ENCODE measurements around the gene ATG4C. TPM values are rescaled to one million over a fixed set of nuclear protein-coding genes. Genes with fewer than 3 reads are reported as not detected.

ATG4C gene
- total and polyA plus RNA-seq, 2 of the 13 experiments (the other 11 are each of a cell fraction or from before 2014, with no cell fraction given), result 4.0 to 11.2 TPM

GRCh38 chr1:62856960-62857359, 73.0 kb downstream of the ATG4C start (continued):
- TF ChIP-seq HNF4G (IDR thresholded peaks at IDR 0.05; ENCODE audit: borderline replicate concordance, low read depth, low read length) (peak; percentile 71), HNF4G (CRISPR knock-in tag; IDR thresholded peaks at IDR 0.05; ENCODE audit: borderline replicate concordance, low read depth) (0 out of 2 replicates have a peak, but pooled peaks have one; percentile 23), ARID5B (CRISPR knock-in tag; IDR thresholded peaks at IDR 0.05) (0 out of 2 replicates have a peak, but pooled peaks have one; percentile 14), ZNF253 (CRISPR knock-in tag; IDR thresholded peaks at IDR 0.05; ENCODE audit: borderline replicate concordance) (no peak), SALL1 (CRISPR knock-in tag; IDR thresholded peaks at IDR 0.05) (peak; percentile 61; the same call in 1 of the 2 replicates), ZNF639 (CRISPR knock-in tag; conservative IDR thresholded peaks at IDR 0.05) (no peak), ZNF609 (CRISPR knock-in tag; IDR thresholded peaks at IDR 0.05; ENCODE audit: borderline replicate concordance) (0 out of 2 replicates have a peak, but pooled peaks have one; percentile 22), ZNF430 (CRISPR knock-in tag; IDR thresholded peaks at IDR 0.05) (no peak), ZMYM4 (CRISPR knock-in tag; IDR thresholded peaks at IDR 0.05) (peak; percentile 36; the same call in 1 of the 2 replicates), ZNF7 (CRISPR knock-in tag; IDR thresholded peaks at IDR 0.05) (no peak), SOX5 (CRISPR knock-in tag; IDR thresholded peaks at IDR 0.05; ENCODE audit: borderline replicate concordance) (peak; percentile 20; the same call in 1 of the 2 replicates), PHF20 (CRISPR knock-in tag; IDR thresholded peaks at IDR 0.05) (no peak), ZNF549 (CRISPR knock-in tag; IDR thresholded peaks at IDR 0.05) (peak; percentile 69; the same call in 1 of the 2 replicates)
